Activated CD4-positive, alpha-beta T cell treated with anti-CD3 and anti-CD28 coated beads, Interleukin-2, amount 50 U/mL, for 24 hours (primary cell): ENCODE results near the gene WNT9A.

Source experiments
- DNase-seq, 2 donors: peaks; one replicate each; pipeline ENCODE4 v3.0.0-alpha.2; 2020; ENCODE audit warnings: low read depth in 1 of 2, low spot score in 1 of 2

WNT9A gene

GRCh38 chr1:227924833-227925574 lies 22.7 kb downstream of the WNT9A start:
- DNase-seq: no peak

- DNase-seq: no peak
Observed at GRCh38 chr1:227924168-227924832, 23.4 kb downstream of the WNT9A start.

- no peak for DNase-seq
Observed at GRCh38 chr1:227923353-227924167, 24.2 kb downstream of the WNT9A start.

GRCh38 chr1:227922501-227923352 lies 25.0 kb downstream of the WNT9A start:
- no peak for DNase-seq

- no peak for DNase-seq
Observed at GRCh38 chr1:227921461-227922185, 26.1 kb downstream of the WNT9A start.

GRCh38 chr1:227920896-227921295 lies 26.8 kb downstream of the WNT9A start:
- no peak for DNase-seq

- no peak for DNase-seq
Observed at GRCh38 chr1:227920426-227920825, 27.3 kb downstream of the WNT9A start.

- DNase-seq: no peak
Observed at GRCh38 chr1:227919906-227920305, 27.8 kb downstream of the WNT9A start.

- no peak for DNase-seq
Observed at GRCh38 chr1:227918736-227919135, 29.0 kb downstream of the WNT9A start.

GRCh38 chr1:227918083-227918700 lies 29.5 kb downstream of the WNT9A start:
- no peak for DNase-seq

GRCh38 chr1:227917081-227917950 lies 30.4 kb downstream of the WNT9A start:
- no peak for DNase-seq

- no peak for DNase-seq
Observed at GRCh38 chr1:227916655-227917054, 31.1 kb downstream of the WNT9A start.

- DNase-seq: no peak
Observed at GRCh38 chr1:227915564-227916553, 31.9 kb downstream of the WNT9A start.

GRCh38 chr1:227914801-227915563 lies 32.8 kb downstream of the WNT9A start:
- DNase-seq: no peak

- DNase-seq: no peak
Observed at GRCh38 chr1:227913764-227914721, 33.7 kb downstream of the WNT9A start.

GRCh38 chr1:227913396-227913763 lies 34.4 kb downstream of the WNT9A start:
- no peak for DNase-seq
